Fibroblast of the aortic adventitia (primary cell): ENCODE results near the gene DGAT2. TPM values are rescaled to one million over a fixed set of nuclear protein-coding genes. Genes with fewer than 3 reads are reported as not detected.

ENCODE experiments used
- DNase-seq: peaks from one replicate; pipeline ENCODE4 v3.0.0-alpha.2; 2010; ENCODE audit warnings: low read depth
- H3K4me3 ChIP-seq: 2 replicates; pipeline ENCODE4 v1.5.1; 2011; ENCODE audit warnings: low read depth, mild to moderate bottlenecking, control low read depth, low read length, moderate library complexity
- total RNA-seq: library from RNA; depleted of rRNA; stranded (reverse); fragments of >200 nt; gene quantifications from 2 replicates; pipeline ENCODE4 v1.2.3, GENCODE V29; 2012; ENCODE audit warnings: low replicate concordance
- TF ChIP-seq, protein P1 (sequence below): IDR thresholded peaks from 2 replicates; pipeline ENCODE4 v1.5.1; 2011; ENCODE audit warnings: mild to moderate bottlenecking, low read length, control low read depth, inconsistent platforms; ENCODE audit not compliant: insufficient read depth

Gene DGAT2
- total RNA-seq, 1 donor = 13.4 TPM

- TF ChIP-seq, protein P1, sequence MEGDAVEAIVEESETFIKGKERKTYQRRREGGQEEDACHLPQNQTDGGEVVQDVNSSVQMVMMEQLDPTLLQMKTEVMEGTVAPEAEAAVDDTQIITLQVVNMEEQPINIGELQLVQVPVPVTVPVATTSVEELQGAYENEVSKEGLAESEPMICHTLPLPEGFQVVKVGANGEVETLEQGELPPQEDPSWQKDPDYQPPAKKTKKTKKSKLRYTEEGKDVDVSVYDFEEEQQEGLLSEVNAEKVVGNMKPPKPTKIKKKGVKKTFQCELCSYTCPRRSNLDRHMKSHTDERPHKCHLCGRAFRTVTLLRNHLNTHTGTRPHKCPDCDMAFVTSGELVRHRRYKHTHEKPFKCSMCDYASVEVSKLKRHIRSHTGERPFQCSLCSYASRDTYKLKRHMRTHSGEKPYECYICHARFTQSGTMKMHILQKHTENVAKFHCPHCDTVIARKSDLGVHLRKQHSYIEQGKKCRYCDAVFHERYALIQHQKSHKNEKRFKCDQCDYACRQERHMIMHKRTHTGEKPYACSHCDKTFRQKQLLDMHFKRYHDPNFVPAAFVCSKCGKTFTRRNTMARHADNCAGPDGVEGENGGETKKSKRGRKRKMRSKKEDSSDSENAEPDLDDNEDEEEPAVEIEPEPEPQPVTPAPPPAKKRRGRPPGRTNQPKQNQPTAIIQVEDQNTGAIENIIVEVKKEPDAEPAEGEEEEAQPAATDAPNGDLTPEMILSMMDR = no peak
- H3K4me3 ChIP-seq = no peak overlapping the region
- no peak for DNase-seq
Measured at GRCh38 chr11:75810637-75811390, 42.2 kb downstream of the DGAT2 start.

DNA sequence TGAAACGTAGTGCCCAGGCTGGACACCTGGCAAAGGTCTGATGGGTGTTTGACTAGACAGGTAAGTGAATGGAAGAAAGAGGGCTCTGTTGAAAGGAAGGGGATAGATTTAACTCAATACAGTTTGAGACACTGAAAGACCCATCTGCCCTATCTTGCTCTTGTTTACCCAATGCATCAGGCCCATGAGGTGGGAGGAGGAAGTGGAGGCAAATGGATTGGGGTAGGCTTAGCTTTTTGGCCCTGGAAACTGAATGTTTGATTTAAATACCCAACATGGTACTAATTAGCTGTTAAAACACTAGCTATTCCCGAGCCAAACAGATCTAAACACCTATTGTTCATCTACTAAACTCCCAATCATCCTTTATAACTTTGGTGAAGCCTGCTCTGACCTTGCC lies 42.9 kb downstream of the DGAT2 start:
- TF ChIP-seq, protein P1 = no peak
- H3K4me3 ChIP-seq = no peak overlapping the region
- no peak for DNase-seq

- no peak for DNase-seq
- TF ChIP-seq, protein P1 = no peak
- no peak overlapping the region for H3K4me3 ChIP-seq
Measured at GRCh38 chr11:75812542-75813040, 44.0 kb downstream of the DGAT2 start.

DNA sequence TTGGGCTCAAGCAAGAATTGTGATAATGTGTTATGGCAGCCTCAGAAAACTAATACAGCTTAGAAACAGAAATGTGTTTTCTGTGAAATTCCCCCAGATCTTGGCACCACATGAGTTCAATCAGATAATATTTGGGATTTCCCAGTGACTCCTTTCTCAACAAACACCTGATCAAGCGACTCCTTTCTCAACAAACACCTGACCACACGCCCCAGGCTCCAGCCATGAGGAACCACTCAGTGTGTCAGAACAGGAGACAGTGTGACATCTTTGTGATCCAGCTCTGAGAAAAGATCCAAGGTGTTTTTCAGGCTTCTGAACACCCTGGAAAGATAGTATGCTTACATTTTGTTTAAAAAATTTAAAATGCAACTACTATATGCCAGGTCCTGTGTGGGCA lies 44.5 kb downstream of the DGAT2 start:
- no peak for DNase-seq

GRCh38 chr11:75813622-75814039 lies 45.1 kb downstream of the DGAT2 start:
- H3K4me3 ChIP-seq = no peak overlapping the region
- no peak for DNase-seq
- TF ChIP-seq, protein P1 = no peak

More for the DNA sequence above, 44.5 kb downstream of the DGAT2 start:
- TF ChIP-seq, protein P1 = no peak
- no peak overlapping the region for H3K4me3 ChIP-seq

DNA sequence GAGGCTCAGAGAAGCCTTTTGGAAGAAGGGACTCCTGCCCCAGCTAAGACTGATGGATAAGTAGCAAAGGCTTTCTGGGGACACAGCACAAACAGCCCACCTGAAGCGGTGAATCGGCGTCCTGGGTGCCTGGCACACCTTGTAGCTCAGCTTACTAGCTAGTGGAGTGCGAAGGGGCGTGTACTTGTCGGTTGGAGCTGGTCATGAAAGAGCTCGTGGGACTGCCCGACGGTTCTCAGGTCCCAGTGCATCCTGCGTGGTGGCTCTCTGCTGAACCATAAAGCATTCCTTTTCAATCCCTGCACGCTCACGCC lies 45.7 kb downstream of the DGAT2 start:
- DNase-seq = no peak
- H3K4me3 ChIP-seq = peak overlapping the region; percentile 79
- TF ChIP-seq, protein P1 = no peak
